Stomach smooth muscle (tissue), 2 donors: ENCODE measurements around the gene KRTAP5-9.
"Not testable (repeated sequence)": the region's sequence is repeated elsewhere in the genome, so short reads cannot be mapped to it uniquely, and the experiment has no call there.

Source experiments
- H3K27ac ChIP-seq: one replicate; pipeline ENCODE4 v1.7.0; 2013; ENCODE audit warnings: mild to moderate bottlenecking, low read length, inconsistent platforms
- H3K27me3 ChIP-seq, 2 donors: one replicate each; pipeline ENCODE4 v1.7.0; 2013; ENCODE audit warnings: low read length in 2 of 2; ENCODE audit not compliant: insufficient read depth in 2 of 2, control insufficient read depth in 1 of 2
- H3K36me3 ChIP-seq, 2 donors: one replicate each; pipeline ENCODE4 v1.7.0; 2013; ENCODE audit warnings: low read length in 2 of 2; ENCODE audit not compliant: control insufficient read depth in 2 of 2, insufficient read depth in 2 of 2
- H3K4me1 ChIP-seq: one replicate; pipeline ENCODE4 v1.7.0; 2013; ENCODE audit warnings: low read length; ENCODE audit not compliant: control insufficient read depth, insufficient read depth
- H3K4me3 ChIP-seq, 2 donors: one replicate each; pipeline ENCODE4 v1.7.0; 2013; ENCODE audit warnings: low read length in 2 of 2
- H3K9ac ChIP-seq, 2 donors: one replicate each; pipeline ENCODE4 v1.7.0; 2013; ENCODE audit warnings: low read length in 2 of 2, mild to moderate bottlenecking in 1 of 2
- H3K9me3 ChIP-seq, 2 donors: one replicate each; pipeline ENCODE4 v1.7.0; 2013; ENCODE audit warnings: low read length in 2 of 2; ENCODE audit not compliant: control insufficient read depth in 2 of 2
- donor health status: healthy.
- donor health status: Pancreatic carcinoma.

Gene KRTAP5-9

DNA sequence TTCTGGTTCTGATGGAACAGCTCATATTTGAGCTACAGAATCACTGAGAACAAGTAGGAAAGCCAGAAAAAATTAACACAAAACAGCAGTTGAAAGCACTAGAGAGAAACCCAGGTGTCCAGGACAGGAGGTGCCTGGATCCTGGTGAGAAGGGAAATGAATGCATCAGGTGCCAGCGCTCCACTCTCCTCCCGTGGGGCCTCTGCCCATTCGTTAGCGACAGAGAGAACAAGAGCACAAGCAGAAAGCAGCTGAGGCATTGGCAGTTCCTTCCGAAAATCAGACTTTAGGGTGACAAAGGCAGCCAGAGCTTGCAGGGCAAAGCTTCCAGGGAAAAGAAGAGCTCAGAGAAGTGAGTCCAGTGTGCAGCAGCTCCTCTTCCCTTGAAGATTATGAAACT is 41.1 kb upstream of the KRTAP5-9 start:
- Histone ChIP-seq H3K4me1 (no peaks in the 10 kb centered on the region), H3K27me3 (no peaks in the 10 kb centered on the region), H3K9me3 (peaks cover 13 to 18% of the 10 kb centered on the region in 2 donors), H3K27ac (no peak overlapping the region), H3K4me3 (no peak overlapping the region), H3K36me3 (peaks cover 0 to 4% of the 10 kb centered on the region in 2 donors), H3K9ac (no peak overlapping the region)

DNA sequence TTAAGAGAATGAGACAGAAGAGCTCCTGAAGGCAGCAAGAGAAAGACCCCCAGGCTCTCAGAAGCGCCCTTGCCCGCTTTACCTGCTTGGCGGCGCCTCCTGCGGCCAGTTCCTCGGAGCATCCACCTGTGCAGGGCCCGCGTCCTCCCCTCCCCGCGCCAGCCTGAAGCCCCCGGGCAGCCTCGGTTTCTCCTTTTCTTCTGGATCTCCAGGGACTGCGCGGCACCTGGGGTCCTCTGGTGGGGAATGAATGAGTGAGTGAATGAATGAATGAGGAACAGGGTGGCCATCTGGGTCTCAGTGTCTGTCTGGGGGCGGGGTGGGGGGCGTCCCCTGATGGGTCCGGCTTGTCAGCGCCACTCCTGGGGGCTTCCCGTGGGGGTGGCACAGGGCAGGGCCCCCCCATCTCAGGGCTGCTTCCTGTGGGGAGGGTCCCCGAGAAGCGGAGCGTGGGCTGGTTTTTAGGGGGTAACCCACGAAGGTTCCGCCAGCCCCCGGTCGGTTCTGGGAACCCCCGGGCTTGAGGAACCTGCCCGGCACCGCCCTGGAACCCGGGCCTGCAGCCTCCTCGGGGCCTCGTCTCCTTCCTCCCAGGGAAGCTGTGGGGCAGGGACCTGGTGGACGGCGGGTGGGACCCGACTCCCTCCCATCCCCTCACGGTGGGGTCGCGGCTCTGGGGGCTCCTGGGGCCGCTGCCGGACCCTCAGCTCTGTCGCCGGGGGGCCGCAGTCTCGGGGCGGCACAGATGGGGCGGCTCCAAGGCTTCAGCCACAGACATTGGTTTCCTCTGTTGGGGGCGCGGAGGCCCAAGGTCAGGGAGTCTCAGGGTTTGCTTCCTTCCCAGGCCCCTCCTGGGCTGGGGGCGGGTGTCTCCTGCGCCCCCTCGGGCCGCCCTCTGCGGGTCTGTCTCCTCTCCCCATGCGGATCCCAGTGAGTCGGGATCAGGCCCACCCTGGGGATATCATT is 29.4 kb upstream of the KRTAP5-9 start:
- H3K9me3 ChIP-seq: no peaks in the 10 kb centered on the region
- H3K4me1 ChIP-seq: no peaks in the 10 kb centered on the region
- no peaks in the 10 kb centered on the region for H3K27me3 ChIP-seq
- no peaks in the 10 kb centered on the region for H3K36me3 ChIP-seq
- H3K9ac ChIP-seq: no peak overlapping the region
- no peak overlapping the region for H3K4me3 ChIP-seq
- no peak overlapping the region for H3K27ac ChIP-seq

DNA sequence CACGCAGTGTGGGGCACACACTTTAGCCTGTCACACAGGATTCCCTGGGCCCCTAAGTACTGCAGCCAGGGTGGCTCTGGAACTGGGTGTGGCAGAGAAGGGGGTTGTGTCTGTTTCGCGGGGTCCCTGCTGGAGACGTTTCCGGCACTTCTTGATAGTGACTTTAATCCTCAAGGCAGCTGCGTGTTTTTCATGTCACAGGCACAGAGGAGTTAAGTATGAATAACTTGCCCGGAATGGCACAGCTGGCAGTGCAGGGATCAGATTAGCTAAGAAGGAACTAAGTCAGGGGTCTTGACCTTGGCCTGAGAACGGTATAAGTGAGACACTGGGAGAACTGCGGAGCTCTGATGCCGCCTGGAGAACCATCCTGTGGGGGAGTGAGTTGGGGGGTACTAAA is 28.7 kb upstream of the KRTAP5-9 start:
- Histone ChIP-seq H3K4me1 (no peaks in the 10 kb centered on the region), H3K9ac (no peak overlapping the region), H3K9me3 (no peaks in the 10 kb centered on the region), H3K27me3 (no peaks in the 10 kb centered on the region), H3K27ac (no peak overlapping the region), H3K4me3 (no peak overlapping the region), H3K36me3 (no peaks in the 10 kb centered on the region)

DNA sequence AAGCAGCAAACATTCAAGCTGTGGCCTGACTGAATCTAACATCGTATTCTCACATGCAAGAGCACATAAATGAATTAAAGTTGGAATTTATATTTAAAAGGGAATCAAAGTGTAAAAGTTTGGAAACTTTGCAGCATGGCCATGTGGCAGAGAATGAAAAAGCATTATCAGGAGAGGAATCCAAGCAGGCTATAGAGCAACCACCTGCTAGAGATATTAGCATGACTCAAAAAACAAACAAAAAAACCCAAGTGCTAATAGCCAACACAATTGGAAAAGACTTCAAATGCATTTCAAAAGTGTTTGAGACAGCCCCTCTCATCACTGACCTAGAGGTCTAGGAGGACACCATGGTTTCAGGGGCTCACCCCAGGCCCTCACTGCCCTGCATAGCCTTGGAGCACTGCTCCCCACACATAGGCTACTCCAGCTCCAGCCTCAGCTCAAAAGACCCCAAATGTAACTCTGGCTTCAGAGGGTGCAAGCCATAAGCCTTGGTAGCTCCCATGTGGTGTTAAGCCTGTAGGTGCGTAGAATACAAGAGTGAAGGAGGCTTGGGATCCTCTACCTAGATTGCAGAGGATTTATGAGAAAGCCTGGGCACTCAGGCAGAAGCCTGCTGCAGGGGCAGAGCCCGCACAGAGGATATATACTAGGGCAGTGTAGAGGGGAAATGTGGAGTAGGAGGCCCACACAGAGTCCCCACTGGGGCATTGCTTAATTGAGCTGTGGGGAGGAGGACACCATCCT is 22.9 kb upstream of the KRTAP5-9 start:
- no peaks in the 10 kb centered on the region for H3K27me3 ChIP-seq
- H3K36me3 ChIP-seq: no peaks in the 10 kb centered on the region
- no peak overlapping the region for H3K27ac ChIP-seq
- no peaks in the 10 kb centered on the region for H3K4me1 ChIP-seq
- H3K9me3 ChIP-seq: no peaks in the 10 kb centered on the region
- H3K4me3 ChIP-seq: no peak overlapping the region
- no peak overlapping the region for H3K9ac ChIP-seq

DNA sequence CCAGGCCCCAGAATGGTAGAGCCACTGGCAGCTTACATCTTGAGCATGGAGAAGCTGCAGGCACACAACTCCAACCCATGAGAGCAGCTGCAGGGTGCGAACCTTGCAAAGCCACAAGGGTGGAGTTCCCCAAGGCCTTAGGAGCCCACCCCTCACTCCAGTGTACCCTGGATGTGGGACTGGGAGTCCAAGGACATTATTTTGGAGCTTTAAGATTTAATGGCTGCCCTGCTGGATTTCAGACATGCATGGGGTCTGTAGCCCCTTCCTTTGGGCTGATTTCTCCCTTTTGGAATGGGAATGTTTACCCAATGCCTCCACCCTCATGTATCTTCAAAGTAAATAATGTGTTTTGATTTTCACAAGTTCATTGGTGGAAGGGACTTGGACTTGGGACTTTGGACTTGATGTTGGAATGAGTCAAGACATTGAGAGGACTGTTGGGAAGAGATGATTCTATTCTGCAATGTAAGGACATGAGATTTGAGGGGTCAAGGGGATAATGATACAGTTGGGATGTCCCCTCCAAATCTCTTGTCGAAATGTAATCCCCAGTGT is 22.2 kb upstream of the KRTAP5-9 start:
- no peak overlapping the region for H3K27ac ChIP-seq
- no peaks in the 10 kb centered on the region for H3K9me3 ChIP-seq
- H3K9ac ChIP-seq: no peak overlapping the region
- H3K36me3 ChIP-seq: no peaks in the 10 kb centered on the region
- H3K4me3 ChIP-seq: no peak overlapping the region
- no peaks in the 10 kb centered on the region for H3K4me1 ChIP-seq
- no peaks in the 10 kb centered on the region for H3K27me3 ChIP-seq

DNA sequence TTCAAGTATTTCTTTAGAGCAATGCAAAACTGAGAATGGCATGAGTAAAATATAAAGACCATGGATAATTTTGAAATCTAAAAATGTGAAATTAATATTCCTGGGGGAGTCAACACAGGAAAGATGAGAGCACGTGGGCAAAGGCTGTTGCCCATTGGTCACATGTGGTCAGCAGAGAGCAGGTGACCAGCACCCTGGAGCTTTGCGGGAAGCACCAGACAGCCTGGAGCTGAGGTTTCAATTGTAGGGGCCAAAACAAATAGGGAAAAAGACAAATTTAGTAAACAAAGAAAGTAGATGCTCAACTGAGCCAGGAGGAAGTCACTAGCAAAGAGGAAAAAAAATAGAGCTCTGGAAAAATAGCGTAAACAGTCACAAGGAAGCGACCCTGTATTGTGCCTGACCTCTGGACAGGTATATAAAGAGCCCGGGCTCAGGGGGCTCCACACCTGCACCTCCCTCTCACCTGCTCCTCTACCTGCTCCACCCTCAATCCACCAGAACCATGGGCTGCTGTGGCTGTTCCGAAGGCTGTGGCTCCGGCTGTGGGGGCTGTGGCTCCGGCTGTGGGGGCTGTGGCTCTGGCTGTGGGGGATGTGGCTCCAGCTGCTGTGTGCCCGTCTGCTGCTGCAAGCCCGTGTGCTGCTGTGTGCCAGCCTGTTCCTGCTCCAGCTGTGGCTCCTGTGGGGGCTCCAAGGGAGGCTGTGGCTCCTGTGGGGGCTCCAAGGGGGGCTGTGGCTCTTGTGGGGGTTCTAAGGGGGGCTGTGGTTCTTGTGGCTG is 21.2 kb upstream of the KRTAP5-9 start, which contains the start of gene KRTAP5-7:
KRTAP5-7 (plus strand) TSS at position 472 of the 780 bp plus-strand sequence; CDS start at position 506, 34 bp downstream.
- H3K9ac ChIP-seq, H3K4me3 ChIP-seq, H3K9me3 ChIP-seq, H3K27ac ChIP-seq, H3K36me3 ChIP-seq, H3K27me3 ChIP-seq, H3K4me1 ChIP-seq: not testable (repeated sequence)

DNA sequence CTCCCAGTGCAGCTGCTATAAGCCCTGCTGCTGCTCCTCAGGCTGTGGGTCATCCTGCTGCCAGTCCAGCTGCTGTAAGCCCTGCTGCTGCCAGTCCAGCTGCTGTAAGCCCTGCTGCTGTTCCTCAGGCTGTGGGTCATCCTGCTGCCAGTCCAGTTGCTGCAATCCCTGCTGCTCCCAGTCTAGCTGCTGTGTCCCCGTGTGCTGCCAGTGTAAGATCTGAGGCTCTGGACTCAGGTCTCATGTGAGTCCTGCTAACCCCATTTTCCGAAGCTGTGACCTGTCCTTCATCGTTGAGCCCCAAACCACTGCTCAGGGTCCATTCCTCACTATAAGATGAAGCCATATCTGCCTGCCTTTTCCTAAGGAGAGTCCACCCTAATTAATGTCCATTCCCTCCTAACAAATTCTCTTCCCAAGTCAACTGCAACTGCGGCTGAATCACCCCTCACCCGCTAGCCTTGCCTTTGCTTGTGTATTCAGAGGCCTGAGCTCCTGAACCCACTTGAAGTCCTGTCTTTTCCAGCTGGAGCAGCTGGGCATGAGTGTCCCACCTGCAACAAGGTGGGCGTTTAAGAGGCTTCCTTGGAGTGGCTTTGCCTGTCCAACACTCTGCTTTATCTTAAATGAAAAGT is 20.5 kb upstream of the KRTAP5-9 start:
- H3K27me3 ChIP-seq: no peaks in the 10 kb centered on the region
- no peak overlapping the region for H3K27ac ChIP-seq
- H3K4me3 ChIP-seq: no peak overlapping the region
- H3K9ac ChIP-seq: no peak overlapping the region
- no peaks in the 10 kb centered on the region for H3K36me3 ChIP-seq
- no peaks in the 10 kb centered on the region for H3K4me1 ChIP-seq
- H3K9me3 ChIP-seq: no peaks in the 10 kb centered on the region

DNA sequence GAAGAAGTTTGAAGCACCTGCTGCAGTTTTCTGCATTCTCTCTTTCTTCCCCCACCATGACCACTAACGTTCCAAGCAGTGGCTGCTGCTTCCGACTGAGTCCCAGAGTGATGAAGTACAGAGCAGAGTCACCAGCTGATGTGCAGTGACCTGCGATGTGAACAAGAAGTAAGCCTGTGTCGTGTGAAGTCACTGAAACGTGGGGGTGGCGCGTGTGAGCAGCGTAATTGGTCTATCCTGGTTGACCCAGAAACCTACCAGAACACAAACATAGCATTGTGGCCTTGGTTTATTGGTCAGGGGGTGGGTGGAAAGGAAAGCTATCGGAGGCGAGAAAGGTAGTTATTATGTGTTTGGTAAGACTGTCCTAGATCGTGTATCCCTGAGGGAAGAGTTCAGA is 17.6 kb upstream of the KRTAP5-9 start:
- Histone ChIP-seq H3K4me1 (no peaks in the 10 kb centered on the region), H3K9me3 (no peaks in the 10 kb centered on the region), H3K36me3 (no peaks in the 10 kb centered on the region), H3K4me3 (no peak overlapping the region), H3K27ac (no peak overlapping the region), H3K27me3 (no peaks in the 10 kb centered on the region), H3K9ac (no peak overlapping the region)

DNA sequence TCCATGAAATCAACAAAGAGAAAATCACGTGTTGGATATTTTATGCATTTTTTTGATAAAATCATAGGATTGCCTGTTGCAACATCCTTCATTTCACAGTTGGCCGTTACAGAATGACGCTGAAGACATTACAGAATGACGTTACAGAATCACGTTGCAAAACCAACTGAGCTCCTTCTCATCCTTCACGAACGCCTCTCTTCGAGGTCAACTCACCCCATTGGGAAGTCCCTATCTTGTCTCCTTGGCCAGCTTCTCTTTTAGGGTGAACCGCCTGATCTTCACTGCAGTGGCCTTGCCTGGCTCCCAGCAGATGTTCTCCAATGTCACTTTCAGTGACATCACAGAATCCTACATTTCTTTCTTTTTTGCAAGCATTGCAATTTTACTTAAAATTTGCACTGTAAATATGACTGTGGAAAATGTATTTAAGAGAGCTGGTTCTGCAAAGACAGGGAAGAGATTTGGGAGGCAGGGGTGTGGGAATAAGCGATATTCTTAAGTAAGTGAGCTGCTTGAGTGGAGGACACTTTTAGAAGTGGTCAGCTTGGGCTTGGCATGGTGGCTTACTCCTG is 16.1 kb upstream of the KRTAP5-9 start:
- no peak overlapping the region for H3K9ac ChIP-seq
- H3K4me1 ChIP-seq: no peaks in the 10 kb centered on the region
- no peak overlapping the region for H3K27ac ChIP-seq
- no peaks in the 10 kb centered on the region for H3K9me3 ChIP-seq
- no peaks in the 10 kb centered on the region for H3K27me3 ChIP-seq
- no peak overlapping the region for H3K4me3 ChIP-seq
- H3K36me3 ChIP-seq: no peaks in the 10 kb centered on the region
